Ishikawa (cell line): Measurements from ENCODE around the gene IRAK2.

ENCODE experiments used
- CEBPB ChIP-seq: IDR thresholded peaks from 2 replicates; pipeline ENCODE4 v1.6.1; 2012
- CREB1 ChIP-seq: IDR thresholded peaks from 2 replicates; pipeline ENCODE4 v1.6.1; 2012; ENCODE audit warnings: low read depth
- EP300 ChIP-seq: IDR thresholded peaks from 2 replicates; pipeline ENCODE4 v1.6.1; 2012; ENCODE audit warnings: borderline replicate concordance
- FOXM1 ChIP-seq: IDR thresholded peaks from 2 replicates; pipeline ENCODE4 v1.6.1; 2012; ENCODE audit warnings: low read depth, borderline replicate concordance
- REST ChIP-seq: IDR thresholded peaks from 2 replicates; pipeline ENCODE4 v1.6.1; 2012; ENCODE audit warnings: low read depth, mild to moderate bottlenecking
- TAF1 ChIP-seq: IDR thresholded peaks from 2 replicates; pipeline ENCODE4 v1.6.1; 2012; ENCODE audit warnings: low read depth, mild to moderate bottlenecking
- ZBTB7A ChIP-seq: IDR thresholded peaks from 2 replicates; pipeline ENCODE4 v1.6.1; 2012; ENCODE audit warnings: low read depth

GRCh38 chr3:10255835-10256234 is 91.1 kb downstream of the IRAK2 start:
- TF ChIP-seq CEBPB (no peak), ZBTB7A (no peak), EP300 (no peak), FOXM1 (no peak), TAF1 (no peak), REST (no peak), CREB1 (no peak)
